Left lung (tissue), 10 donors: ENCODE results near the gene TOPBP1. TPM values are rescaled to one million over a fixed set of nuclear protein-coding genes. Genes with fewer than 3 reads are reported as not detected.

Source experiments
- ATAC-seq: fragments of 200-7000 bp; cut with Tn5 transposase; one replicate; pipeline ENCODE4 v1.9.1; 2020; ENCODE audit warnings: moderate library complexity
- DNase-seq, 4 donors: peaks; one replicate each; pipeline ENCODE4 v3.0.0-alpha.2; 2013 to 2020
- H3K27ac ChIP-seq, 2 donors: fragments of 200-600 bp; sonication (generic) in 1 of 2; one replicate each; pipeline versions ENCODE4 v1.5.0 to v1.8.0; 2020 to 2021
- H3K27me3 ChIP-seq, 2 donors: fragments of 200-600 bp; sonication (generic) in 1 of 2; one replicate each; pipeline versions ENCODE4 v1.5.0 to v1.8.0; 2020 to 2021
- H3K36me3 ChIP-seq, 2 donors: fragments of 200-600 bp; sonication (generic) in 1 of 2; one replicate each; pipeline versions ENCODE4 v1.5.0 to v1.8.0; 2020 to 2021
- H3K4me1 ChIP-seq, 2 donors: fragments of 200-600 bp; one replicate each; pipeline ENCODE4 v1.8.0; 2021
- H3K4me3 ChIP-seq, 2 donors: fragments of 200-600 bp; sonication (generic) in 1 of 2; one replicate each; pipeline versions ENCODE4 v1.5.0 to v1.8.0; 2020 to 2021; ENCODE audit warnings: mild to moderate bottlenecking in 1 of 2
- H3K9me3 ChIP-seq, 2 donors: fragments of 200-600 bp; sonication (generic) in 1 of 2; one replicate each; pipeline versions ENCODE4 v1.5.0 to v1.8.0; 2020 to 2021
- CTCF ChIP-seq, 2 donors: fragments of 200-600 bp; sonication (generic) in 1 of 2; IDR thresholded peaks; one replicate each; pipeline versions ENCODE4 v1.5.0 to v1.8.0; 2021; ENCODE audit warnings: antibody characterized with exemption in 2 of 2
- intact Hi-C, 2 donors: fragments of 100-400 bp; cut with DNase I; formaldehyde crosslinking; loops; one replicate each; pipeline versions ENCODE4 v1.11.2 to v1.14.2; 2022
- polyA plus RNA-seq, 6 donors: library from polyadenylated mRNA; unstranded; fragments of 120-200 nt; gene quantifications; one replicate each; pipeline ENCODE4 v1.2.1, GENCODE V29; 2013; ENCODE audit not compliant: insufficient read length in 6 of 6
- total RNA-seq, 2 donors: library from RNA; stranded (reverse); fragmentation: NEBNext Ultra II Directional; extraction: Animal tissue kit (Norgen Biotek cat#: 25700); gene quantifications; one replicate each; pipeline ENCODE4 v1.2.1, GENCODE V29; 2021
- donor health status: DM: no; HTN: yes; CAD: no.
- donor health status: DM: no; HTN: no; CAD: no.

The TOPBP1 gene
- total and polyA plus RNA-seq, 8 donors = 17.5 to 55.2 (median 44.1) TPM

DNA sequence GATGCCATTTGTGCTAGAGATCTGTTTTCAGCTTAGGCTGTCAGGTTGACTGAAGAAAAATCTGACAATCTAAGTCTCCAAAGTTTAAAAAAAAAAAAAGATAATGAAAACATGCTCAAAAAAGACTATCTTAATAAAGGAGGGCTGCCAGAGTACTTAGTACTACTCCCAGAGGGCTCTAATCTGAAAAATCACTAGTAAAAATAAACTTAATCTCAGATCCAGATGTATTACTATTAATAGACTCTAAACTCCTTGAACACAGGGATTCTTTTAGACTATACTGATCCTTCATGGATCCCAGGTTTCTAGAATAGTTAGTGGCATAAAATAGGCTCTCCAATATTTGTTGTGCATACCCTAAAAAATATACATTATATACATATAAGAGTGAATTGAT is 34.0 kb downstream of the TOPBP1 start:
- DNase-seq (no peak), ATAC-seq (no peak)
- no peak for TF ChIP-seq CTCF (IDR thresholded peaks at IDR 0.05)
- H3K4me3 ChIP-seq = no peak overlapping the region
- no peaks in the 10 kb centered on the region for H3K4me1 ChIP-seq
- H3K27me3 ChIP-seq = no peaks in the 10 kb centered on the region
- no peaks in the 10 kb centered on the region for H3K9me3 ChIP-seq
- intact Hi-C loops = no loop called here
- peaks cover 0 to 92% of the 10 kb centered on the region in 2 donors for H3K36me3 ChIP-seq
- H3K27ac ChIP-seq = no peak overlapping the region

GRCh38 chr3:133620066-133620784 is 41.5 kb downstream of the TOPBP1 start:
- Histone ChIP-seq H3K36me3 (peaks cover 0 to 92% of the 10 kb centered on the region in 2 donors), H3K9me3 (no peaks in the 10 kb centered on the region), H3K27ac (no peak overlapping the region), H3K4me3 (no peak overlapping the region), H3K27me3 (no peaks in the 10 kb centered on the region), H3K4me1 (no peaks in the 10 kb centered on the region)
- ATAC-seq (no peak), DNase-seq (no peak)
- intact Hi-C loops = no loop called here
- no peak for TF ChIP-seq CTCF (IDR thresholded peaks at IDR 0.05)

DNA sequence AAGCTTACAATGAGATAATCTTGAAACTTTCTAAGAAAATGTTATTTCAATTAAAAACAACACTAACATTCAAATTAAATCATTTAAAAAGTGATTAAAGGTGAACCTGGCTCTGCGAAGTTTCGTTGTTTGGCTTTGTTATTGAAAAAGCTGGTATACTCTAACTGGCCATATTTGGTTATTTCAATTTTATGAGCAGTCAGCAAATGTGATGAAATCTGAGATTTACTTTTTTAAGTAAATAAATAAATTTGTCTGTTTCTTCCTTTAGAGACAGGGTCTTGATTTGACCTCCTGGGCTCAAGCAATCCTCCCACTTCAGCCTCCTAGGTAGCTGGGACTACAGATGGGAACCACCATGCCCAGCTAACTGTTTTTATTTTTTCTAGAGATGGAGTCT is 50.2 kb downstream of the TOPBP1 start:
- Histone ChIP-seq H3K27me3 (no peaks in the 10 kb centered on the region), H3K27ac (no peak overlapping the region), H3K4me1 (no peaks in the 10 kb centered on the region), H3K36me3 (peaks cover 0 to 91% of the 10 kb centered on the region in 2 donors), H3K4me3 (no peak overlapping the region), H3K9me3 (no peaks in the 10 kb centered on the region)
- no peak for TF ChIP-seq CTCF (IDR thresholded peaks at IDR 0.05)
- intact Hi-C loops = no loop called here
- ATAC-seq (no peak), DNase-seq (no peak)

GRCh38 chr3:133610031-133610430 is 51.7 kb downstream of the TOPBP1 start:
- no peaks in the 10 kb centered on the region for H3K27me3 ChIP-seq
- H3K36me3 ChIP-seq = peaks cover 0 to 86% of the 10 kb centered on the region in 2 donors
- H3K4me3 ChIP-seq = no peak overlapping the region
- H3K27ac ChIP-seq = no peak overlapping the region
- no peak for TF ChIP-seq CTCF (IDR thresholded peaks at IDR 0.05)
- H3K4me1 ChIP-seq = no peaks in the 10 kb centered on the region
- DNase-seq (no peak), ATAC-seq (no peak)
- intact Hi-C loops = no loop called here
- H3K9me3 ChIP-seq = no peaks in the 10 kb centered on the region

DNA sequence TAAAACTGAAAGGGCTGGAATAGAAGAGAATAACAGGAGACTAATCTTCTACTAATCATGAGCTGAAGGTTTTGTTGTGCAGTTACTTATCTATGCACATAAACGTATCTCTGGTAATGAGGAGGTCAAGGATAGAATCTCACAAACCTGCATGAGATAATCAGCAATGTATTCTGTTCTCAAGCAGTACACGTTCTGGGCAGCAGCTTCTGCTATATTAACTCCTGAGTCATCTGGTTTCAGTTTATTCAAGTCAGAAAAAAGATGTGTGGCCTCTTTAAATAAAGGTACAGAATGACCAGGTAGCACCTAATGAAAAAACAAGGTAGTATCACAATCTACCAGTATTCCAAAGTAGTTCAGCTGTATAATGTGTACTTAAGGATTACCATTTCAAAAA is 53.4 kb downstream of the TOPBP1 start:
- no peaks in the 10 kb centered on the region for H3K9me3 ChIP-seq
- DNase-seq (no peak), ATAC-seq (no peak)
- H3K27ac ChIP-seq = no peak overlapping the region
- H3K27me3 ChIP-seq = no peaks in the 10 kb centered on the region
- intact Hi-C loops = no loop called here
- no peak overlapping the region for H3K4me3 ChIP-seq
- H3K4me1 ChIP-seq = no peaks in the 10 kb centered on the region
- TF ChIP-seq CTCF (IDR thresholded peaks at IDR 0.05) = no peak
- H3K36me3 ChIP-seq = peaks cover 0 to 77% of the 10 kb centered on the region in 2 donors
